Measurements from ENCODE around the gene DBT.
"Not testable (repeated sequence)": the region's sequence is repeated elsewhere in the genome, so short reads cannot be mapped to it uniquely, and the experiment has no call there.

The DBT gene

DNA sequence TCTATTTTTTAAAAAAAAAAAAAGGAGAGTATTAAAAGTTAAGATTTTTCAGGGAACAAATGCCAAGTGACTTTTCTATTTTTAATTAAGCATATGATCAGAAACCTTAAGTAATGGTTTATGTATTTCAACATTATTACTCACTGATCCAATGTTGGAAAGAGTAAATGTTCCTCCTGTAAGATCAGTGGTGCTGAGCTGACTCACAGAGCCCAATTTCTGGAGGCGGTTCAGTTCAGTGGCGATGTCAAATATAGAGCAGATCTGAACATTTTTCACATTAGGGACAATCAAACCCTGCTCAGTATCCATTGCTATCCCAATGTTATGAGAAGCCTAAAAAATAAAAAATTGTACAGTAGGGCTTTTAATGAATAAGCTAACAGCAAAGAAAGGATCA lies 43.3 kb downstream of the DBT start:
- Mint-ChIP-seq H3K36me3 (ENCODE audit: insufficient read depth) (peaks cover 50% of the 10 kb centered on the region), H3K27ac (no peak overlapping the region)
- no peak for ATAC-seq (replicated peaks)

DNA sequence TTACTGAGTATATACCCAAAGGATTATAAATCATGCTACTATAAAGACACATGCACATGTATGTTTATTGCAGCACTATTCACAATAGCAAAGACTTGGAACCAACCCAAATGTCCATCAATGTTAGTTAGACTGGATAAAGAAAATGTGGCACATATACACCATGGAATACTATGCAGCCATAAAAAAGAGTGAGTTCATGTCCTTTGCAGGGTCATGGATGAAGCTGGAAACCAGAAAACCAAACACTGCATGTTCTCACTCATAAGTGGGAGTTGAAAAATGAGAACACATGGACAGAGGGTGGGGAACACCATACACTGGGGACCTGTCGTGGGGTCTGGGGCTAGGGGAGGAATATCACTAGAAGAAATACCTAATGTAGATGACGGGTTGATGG lies 44.0 kb downstream of the DBT start:
- DNase-seq; ATAC-seq (replicated peaks); H3K27ac Mint-ChIP-seq; H3K27me3 Mint-ChIP-seq; H3K9me3 Mint-ChIP-seq; H3K4me3 Mint-ChIP-seq: not testable (repeated sequence)
- Mint-ChIP-seq H3K36me3 (ENCODE audit: insufficient read depth) (peaks cover 48% of the 10 kb centered on the region), H3K4me1 (ENCODE audit: low read depth in 2 of 2) (peaks cover 2 to 18% of the 10 kb centered on the region in 2 donors)

More for the DNA sequence above, 43.3 kb downstream of the DBT start:
- no peak for DNase-seq
- Mint-ChIP-seq H3K4me3 (no peak overlapping the region), H3K4me1 (ENCODE audit: low read depth in 2 of 2) (peaks cover 2 to 18% of the 10 kb centered on the region in 2 donors), H3K27me3 (no peaks in the 10 kb centered on the region), H3K9me3 (peaks cover 0 to 6% of the 10 kb centered on the region in 2 donors)

DNA sequence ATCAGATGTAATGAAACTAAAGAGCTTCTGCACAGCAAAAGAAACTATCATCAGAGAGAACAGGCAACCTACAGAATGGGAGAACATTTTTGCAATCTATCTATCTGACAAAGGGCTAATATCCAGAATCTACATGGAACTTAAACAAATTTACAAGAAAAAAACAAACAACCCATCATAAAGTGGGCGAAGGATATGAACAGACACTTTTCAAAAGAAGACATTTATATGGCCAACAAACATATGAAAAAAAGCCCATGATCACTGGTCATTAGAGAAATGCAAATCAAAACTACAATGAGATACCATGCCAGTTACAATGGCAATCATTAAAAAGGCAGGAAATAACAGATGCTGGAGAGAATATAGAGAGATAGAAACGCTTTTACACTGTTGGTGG lies 44.5 kb downstream of the DBT start:
- H3K4me3 Mint-ChIP-seq; ATAC-seq (replicated peaks); H3K27ac Mint-ChIP-seq; H3K27me3 Mint-ChIP-seq; H3K9me3 Mint-ChIP-seq; DNase-seq: not testable (repeated sequence)
- Mint-ChIP-seq H3K4me1 (ENCODE audit: low read depth in 2 of 2) (peaks cover 2 to 18% of the 10 kb centered on the region in 2 donors), H3K36me3 (ENCODE audit: insufficient read depth) (peaks cover 43% of the 10 kb centered on the region)

DNA sequence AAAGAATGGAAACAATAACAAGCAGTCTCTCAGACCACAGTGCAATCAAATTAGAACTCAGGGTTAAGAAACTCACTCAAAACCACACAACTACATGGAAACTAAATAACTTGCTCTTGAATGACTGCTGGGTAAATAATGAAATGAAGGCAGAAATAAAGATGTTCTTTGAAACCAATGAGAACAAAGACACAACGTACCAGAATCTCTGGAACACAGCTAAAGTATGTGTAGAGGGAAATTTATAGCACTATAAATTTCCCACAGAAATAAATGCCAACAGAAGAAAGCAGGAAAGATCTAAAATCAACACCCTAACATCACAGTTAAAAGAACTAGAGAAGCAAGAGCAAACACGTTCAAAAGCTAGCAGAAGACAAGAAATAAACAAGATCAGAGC lies 46.9 kb downstream of the DBT start:
- peaks cover 24% of the 10 kb centered on the region for H3K36me3 Mint-ChIP-seq (ENCODE audit: insufficient read depth)
- not testable (repeated sequence) for DNase-seq; H3K9me3 Mint-ChIP-seq; ATAC-seq (replicated peaks); H3K27me3 Mint-ChIP-seq; H3K4me3 Mint-ChIP-seq; H3K27ac Mint-ChIP-seq
- peaks cover 2 to 18% of the 10 kb centered on the region in 2 donors for H3K4me1 Mint-ChIP-seq (ENCODE audit: low read depth in 2 of 2)

DNA sequence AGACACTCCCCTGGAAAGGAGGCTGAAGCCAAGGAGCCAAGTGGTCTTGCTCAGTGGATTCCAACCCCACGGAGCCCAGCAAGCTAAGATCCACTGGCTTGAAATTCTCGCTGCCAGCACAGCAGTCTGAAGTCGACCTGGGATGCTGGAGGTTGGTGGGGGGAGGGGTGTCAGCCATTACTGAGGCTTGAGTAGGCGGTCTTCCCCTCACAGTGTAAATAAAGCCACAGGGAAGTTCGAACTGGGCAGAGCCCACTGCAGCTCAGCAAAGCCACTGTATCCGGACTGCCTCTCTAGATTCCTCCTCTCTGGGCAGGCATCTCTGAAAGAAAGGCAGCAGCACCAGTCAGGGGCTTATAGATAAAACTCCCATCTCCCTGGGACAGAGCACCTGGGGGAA lies 49.6 kb downstream of the DBT start:
- not testable (repeated sequence) for H3K4me3 Mint-ChIP-seq, DNase-seq
- H3K36me3 Mint-ChIP-seq (ENCODE audit: insufficient read depth) = peaks cover 16% of the 10 kb centered on the region

DNA sequence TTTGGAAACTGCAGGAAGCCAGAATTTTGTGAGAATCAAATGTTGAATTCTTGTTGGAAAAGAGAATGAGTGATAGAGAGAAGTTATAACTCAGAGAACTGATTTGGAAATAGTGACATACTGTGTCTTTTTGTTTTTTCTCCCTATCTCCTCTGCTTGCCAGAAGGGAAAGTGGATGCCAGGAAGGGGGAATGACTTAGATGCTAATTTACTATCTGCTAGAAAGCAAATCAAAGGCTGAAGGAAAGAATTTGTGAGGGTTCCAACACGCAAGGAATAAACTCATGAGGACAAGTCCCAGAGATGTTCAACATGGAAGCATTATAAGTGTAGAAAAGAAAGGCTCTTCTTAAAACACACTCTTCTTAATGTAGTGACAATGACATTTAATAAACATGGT lies 51.0 kb downstream of the DBT start:
- ATAC-seq (replicated peaks) (no peak), DNase-seq (no peak)
- Mint-ChIP-seq H3K4me3 (no peak overlapping the region), H3K27ac (no peak overlapping the region), H3K27me3 (no peaks in the 10 kb centered on the region), H3K9me3 (no peaks in the 10 kb centered on the region), H3K4me1 (ENCODE audit: low read depth in 2 of 2) (peaks cover 2 to 8% of the 10 kb centered on the region in 2 donors), H3K36me3 (ENCODE audit: insufficient read depth) (peaks cover 21% of the 10 kb centered on the region)

More for the DNA sequence above, 49.6 kb downstream of the DBT start:
- H3K9me3 Mint-ChIP-seq; ATAC-seq (replicated peaks); H3K27ac Mint-ChIP-seq; H3K27me3 Mint-ChIP-seq: not testable (repeated sequence)
- H3K4me1 Mint-ChIP-seq (ENCODE audit: low read depth in 2 of 2) = peaks cover 2 to 12% of the 10 kb centered on the region in 2 donors

DNA sequence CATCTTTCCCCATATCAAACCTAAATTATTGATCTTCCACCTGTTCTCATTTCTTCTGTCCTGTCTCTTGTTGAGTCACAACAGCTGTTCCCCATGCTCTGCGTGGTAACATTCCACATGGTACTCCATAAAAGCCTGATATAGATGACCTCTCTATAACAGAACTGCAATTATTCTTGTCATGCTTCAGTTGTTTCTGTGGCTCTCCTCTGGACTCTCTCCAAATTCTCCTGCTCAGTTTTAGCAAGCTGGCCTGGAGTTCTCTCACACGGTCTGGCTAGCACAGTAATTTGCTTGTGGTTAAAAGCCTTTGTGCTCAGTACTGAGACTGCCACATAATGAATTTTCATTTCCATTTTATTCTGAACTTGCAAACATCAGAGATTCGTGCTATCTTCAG lies 61.0 kb downstream of the DBT start:
- Mint-ChIP-seq H3K4me1 (ENCODE audit: low read depth in 2 of 2) (no peaks in the 10 kb centered on the region), H3K27ac (no peak overlapping the region)

DNA sequence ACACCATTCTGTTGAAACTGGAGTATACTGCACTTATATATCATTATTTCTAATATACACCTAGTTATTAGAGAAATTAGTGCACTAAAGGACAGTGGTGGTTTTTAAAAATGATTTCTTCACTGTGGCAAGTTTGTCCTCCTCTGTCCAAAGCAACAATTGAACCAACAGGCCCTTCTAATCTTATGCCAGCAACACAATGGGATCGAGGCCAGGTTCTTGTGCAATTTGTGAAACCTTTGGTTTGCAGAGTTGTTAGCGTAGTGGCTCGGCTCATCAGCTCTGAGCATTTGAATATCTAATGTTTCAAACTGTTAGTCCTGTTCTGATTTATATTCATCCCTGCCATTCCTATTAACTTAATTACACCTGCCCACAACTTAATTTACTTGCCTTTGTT lies 61.7 kb downstream of the DBT start:
- Mint-ChIP-seq H3K4me3 (no peak overlapping the region), H3K27ac (no peak overlapping the region), H3K9me3 (no peaks in the 10 kb centered on the region), H3K36me3 (ENCODE audit: insufficient read depth) (peaks cover 3% of the 10 kb centered on the region), H3K4me1 (ENCODE audit: low read depth in 2 of 2) (no peaks in the 10 kb centered on the region), H3K27me3 (no peaks in the 10 kb centered on the region)
- ATAC-seq (replicated peaks) (no peak), DNase-seq (no peak)

More for the DNA sequence above, 61.0 kb downstream of the DBT start:
- DNase-seq = no peak
- no peak for ATAC-seq (replicated peaks)
- Mint-ChIP-seq H3K36me3 (ENCODE audit: insufficient read depth) (peaks cover 3% of the 10 kb centered on the region), H3K27me3 (no peaks in the 10 kb centered on the region), H3K4me3 (no peak overlapping the region), H3K9me3 (no peaks in the 10 kb centered on the region)

DNA sequence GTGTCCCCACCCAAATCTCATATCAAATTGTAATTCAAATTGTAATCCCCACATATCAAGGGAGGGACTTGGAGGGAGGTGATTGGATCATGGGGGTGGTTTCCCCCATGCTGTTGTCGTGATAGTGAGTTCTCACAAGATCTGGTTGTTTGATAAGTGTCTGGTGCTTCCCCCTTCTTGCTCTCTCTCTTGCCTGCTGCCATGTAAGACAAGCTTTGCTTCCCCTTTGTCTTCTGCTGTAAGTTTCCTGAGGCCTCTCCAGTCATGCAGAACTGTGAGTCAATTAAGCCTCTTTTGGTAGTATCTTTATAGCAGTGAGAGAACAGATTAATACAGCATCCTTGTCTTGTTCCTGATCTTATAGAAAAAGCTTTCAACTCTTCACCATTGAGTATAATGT lies 65.1 kb downstream of the DBT start:
- H3K4me1 Mint-ChIP-seq (ENCODE audit: low read depth in 2 of 2) = no peaks in the 10 kb centered on the region
- DNase-seq (no peak), ATAC-seq (replicated peaks) (no peak)
- no peak overlapping the region for H3K27ac Mint-ChIP-seq
- H3K36me3 Mint-ChIP-seq (ENCODE audit: insufficient read depth) = peaks cover 3% of the 10 kb centered on the region
- H3K27me3 Mint-ChIP-seq = no peaks in the 10 kb centered on the region
- no peaks in the 10 kb centered on the region for H3K9me3 Mint-ChIP-seq
- no peak overlapping the region for H3K4me3 Mint-ChIP-seq

DNA sequence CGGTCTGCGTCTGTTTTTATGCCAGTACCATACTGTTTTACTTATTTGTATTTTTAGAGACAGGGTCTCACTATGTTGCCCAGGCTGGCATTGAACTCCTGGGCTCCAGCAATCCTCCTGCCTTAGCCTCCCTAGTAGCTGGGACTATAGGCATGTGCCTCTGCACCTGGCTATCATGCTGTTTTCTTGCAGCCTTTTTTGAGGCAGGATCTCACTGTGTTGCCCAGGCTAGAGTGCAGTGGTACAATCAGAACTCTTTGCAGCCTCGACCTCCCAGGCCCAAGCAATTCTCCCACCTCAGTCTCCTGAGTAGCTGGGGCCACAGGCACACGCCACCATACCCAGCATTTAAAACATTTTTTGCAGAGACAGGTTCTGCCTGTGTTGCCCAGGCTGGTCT lies 66.3 kb downstream of the DBT start:
- ATAC-seq (replicated peaks) = no peak
- H3K9me3 Mint-ChIP-seq = no peaks in the 10 kb centered on the region
- no peaks in the 10 kb centered on the region for H3K4me1 Mint-ChIP-seq (ENCODE audit: low read depth in 2 of 2)
- H3K4me3 Mint-ChIP-seq = no peak overlapping the region
- peaks cover 3% of the 10 kb centered on the region for H3K36me3 Mint-ChIP-seq (ENCODE audit: insufficient read depth)
- no peak overlapping the region for H3K27ac Mint-ChIP-seq
- no peak for DNase-seq
- H3K27me3 Mint-ChIP-seq = no peaks in the 10 kb centered on the region

DNA sequence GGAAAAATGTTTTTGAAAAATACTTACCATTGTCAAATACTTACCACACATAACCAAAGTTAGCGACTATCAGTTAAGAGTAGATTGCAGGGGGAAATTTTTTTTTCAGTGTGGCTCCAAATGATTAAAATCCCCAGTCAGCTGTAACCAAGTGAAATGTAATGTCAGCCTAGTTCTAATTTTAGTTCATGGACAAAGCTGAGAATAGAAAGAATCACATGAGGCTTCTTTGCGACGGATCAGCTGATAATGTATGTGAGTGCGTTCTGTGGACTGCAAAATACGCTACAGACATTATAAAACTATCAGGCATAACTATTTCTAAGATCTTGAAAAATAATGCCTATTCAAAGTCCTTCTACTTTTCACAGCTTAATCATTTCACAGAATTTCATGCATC lies 71.5 kb downstream of the DBT start, which contains the start of gene LRRC39:
LRRC39 (minus strand) TSS at position 166 of the 400 bp plus-strand sequence. CDS start 9,740 bp downstream, outside the sequence.
- no peak within 1 kb of the TSS for H3K27ac Mint-ChIP-seq

DNA sequence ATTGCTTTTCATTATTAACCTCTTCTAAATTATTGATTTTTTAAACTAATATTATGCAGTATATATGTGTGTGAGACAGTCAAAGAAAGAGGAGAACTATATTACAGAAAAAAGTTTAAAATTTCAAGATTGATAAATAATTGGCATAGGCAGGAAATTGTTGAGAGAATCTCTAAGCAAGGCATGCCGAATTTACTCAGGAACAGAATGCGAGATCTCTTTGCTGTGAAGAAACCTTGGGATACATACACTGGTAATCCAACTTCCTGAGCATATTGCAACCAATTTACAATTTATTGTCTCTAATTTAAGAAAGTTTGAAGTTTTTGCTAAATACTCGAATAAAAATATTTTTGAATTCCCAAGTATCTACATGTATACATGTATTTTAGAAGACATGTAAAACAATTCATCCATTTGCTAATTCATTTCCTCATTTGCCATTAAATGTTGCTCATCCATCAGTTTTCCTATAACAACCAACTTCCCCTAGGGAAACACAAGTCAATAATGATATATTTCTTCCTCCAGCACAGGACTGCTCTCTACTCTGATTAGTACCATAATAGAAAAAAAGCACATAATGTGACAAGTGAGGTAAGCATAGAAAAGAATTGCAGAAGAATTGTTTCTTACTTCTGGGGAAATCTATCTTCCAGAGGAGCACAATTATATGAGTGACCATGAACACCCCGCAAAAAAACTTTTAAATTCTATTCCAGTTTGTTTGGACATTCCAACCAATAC lies 72.2 kb downstream of the DBT start:
- H3K36me3 Mint-ChIP-seq (ENCODE audit: insufficient read depth) = no peaks in the 10 kb centered on the region
- no peaks in the 10 kb centered on the region for H3K4me1 Mint-ChIP-seq (ENCODE audit: low read depth in 2 of 2)
- H3K9me3 Mint-ChIP-seq = no peaks in the 10 kb centered on the region
- H3K4me3 Mint-ChIP-seq = no peak overlapping the region
- no peaks in the 10 kb centered on the region for H3K27me3 Mint-ChIP-seq
- no peak overlapping the region for H3K27ac Mint-ChIP-seq
- ATAC-seq (replicated peaks) (no peak), DNase-seq (no peak)

More for the DNA sequence above, 71.5 kb downstream of the DBT start, which contains the start of gene LRRC39:
- DNase-seq (no peak), ATAC-seq (replicated peaks) (no peak)
- H3K4me3 Mint-ChIP-seq = no peak within 1 kb of the TSS
- no peaks in the 10 kb centered on the region for H3K27me3 Mint-ChIP-seq
- no peaks in the 10 kb centered on the region for H3K4me1 Mint-ChIP-seq (ENCODE audit: low read depth in 2 of 2)
- H3K36me3 Mint-ChIP-seq (ENCODE audit: insufficient read depth) = no peaks in the 10 kb centered on the region
- no peaks in the 10 kb centered on the region for H3K9me3 Mint-ChIP-seq

DNA sequence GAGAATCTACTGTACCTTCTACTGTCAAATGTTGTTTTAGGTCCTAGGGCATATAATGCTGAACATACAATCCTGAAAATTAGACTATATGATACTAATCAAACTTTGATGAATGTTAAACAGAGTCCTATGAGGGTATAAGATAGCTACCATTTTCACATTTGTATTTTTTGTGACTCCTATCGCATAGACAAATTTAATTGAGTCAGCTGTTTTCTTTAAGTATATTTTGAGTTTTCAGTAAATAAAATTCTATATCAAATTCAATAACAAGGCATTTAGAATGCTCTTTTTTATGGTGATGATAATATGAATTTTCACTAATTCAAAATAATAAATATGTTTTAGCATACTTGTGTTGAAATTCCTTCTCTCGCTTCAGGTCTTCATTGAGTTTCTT lies 81.6 kb downstream of the DBT start:
- no peaks in the 10 kb centered on the region for H3K27me3 Mint-ChIP-seq
- no peak overlapping the region for H3K27ac Mint-ChIP-seq
- no peaks in the 10 kb centered on the region for H3K36me3 Mint-ChIP-seq (ENCODE audit: insufficient read depth)
- DNase-seq = no peak
- no peaks in the 10 kb centered on the region for H3K9me3 Mint-ChIP-seq
- H3K4me1 Mint-ChIP-seq (ENCODE audit: low read depth in 2 of 2) = no peaks in the 10 kb centered on the region
- no peak overlapping the region for H3K4me3 Mint-ChIP-seq
- ATAC-seq (replicated peaks) = no peak

DNA sequence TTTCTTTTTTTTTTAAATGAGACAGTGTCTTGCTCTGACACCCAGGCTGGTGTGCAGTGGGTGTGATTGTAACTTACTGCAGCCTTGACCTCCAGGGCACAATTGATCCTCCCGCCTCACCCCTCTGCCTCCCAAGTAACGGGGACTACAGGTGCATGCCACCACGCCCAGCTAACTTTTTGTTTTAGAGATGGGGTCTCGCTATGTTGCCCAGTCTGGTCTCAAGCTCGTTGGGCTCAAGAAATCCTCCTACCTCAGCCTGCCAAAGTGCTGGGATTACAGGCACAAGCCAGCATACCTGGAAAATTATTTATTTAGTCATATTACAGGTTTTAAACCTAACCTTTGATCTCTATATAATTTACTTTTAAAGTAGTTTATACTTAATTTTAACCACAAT lies 84.9 kb downstream of the DBT start:
- Mint-ChIP-seq H3K4me1 (ENCODE audit: low read depth in 2 of 2) (no peaks in the 10 kb centered on the region), H3K9me3 (no peaks in the 10 kb centered on the region), H3K36me3 (ENCODE audit: insufficient read depth) (no peaks in the 10 kb centered on the region), H3K4me3 (no peak overlapping the region), H3K27me3 (no peaks in the 10 kb centered on the region), H3K27ac (no peak overlapping the region)
- ATAC-seq (replicated peaks) (no peak), DNase-seq (no peak)

Measured in effector memory CD8-positive, alpha-beta T cell (primary cell).